PC-9 (cell line): ENCODE results near the gene ANO2.

Source experiments
- EZH2 ChIP-seq: fragments of 200-600 bp; sonication (generic); IDR thresholded peaks from 2 replicates; pipeline ENCODE4 v1.8.0; 2017; ENCODE audit warnings: antibody characterized with exemption, low read depth
- TF ChIP-seq, protein P1 (sequence below): fragments of 200-600 bp; sonication (generic); conservative IDR thresholded peaks from 2 replicates; pipeline ENCODE4 v1.6.1; 2017; ENCODE audit warnings: mixed run types, antibody characterized with exemption, mild to moderate bottlenecking, moderate library complexity

DNA sequence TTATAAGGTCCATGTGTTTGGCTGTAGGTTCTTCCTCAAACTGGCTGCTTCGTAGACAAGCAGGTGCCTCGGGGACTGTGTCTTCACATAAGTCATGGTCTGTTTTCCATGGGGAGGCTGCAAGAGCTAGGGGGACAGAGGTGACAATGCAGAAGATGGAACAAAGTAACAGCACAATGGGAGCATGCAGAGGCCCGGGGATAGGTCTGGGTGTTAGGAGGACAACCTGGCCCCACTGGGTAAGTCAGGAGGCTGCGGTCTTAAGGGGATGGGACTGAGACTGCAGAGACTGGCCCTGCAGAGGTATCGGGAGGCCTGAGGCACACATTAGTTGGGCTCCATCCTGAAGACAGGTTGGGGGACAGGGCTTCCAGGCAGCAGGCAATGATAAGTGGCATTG is 424.2 kb downstream of the ANO2 start:
- TF ChIP-seq, protein P1, sequence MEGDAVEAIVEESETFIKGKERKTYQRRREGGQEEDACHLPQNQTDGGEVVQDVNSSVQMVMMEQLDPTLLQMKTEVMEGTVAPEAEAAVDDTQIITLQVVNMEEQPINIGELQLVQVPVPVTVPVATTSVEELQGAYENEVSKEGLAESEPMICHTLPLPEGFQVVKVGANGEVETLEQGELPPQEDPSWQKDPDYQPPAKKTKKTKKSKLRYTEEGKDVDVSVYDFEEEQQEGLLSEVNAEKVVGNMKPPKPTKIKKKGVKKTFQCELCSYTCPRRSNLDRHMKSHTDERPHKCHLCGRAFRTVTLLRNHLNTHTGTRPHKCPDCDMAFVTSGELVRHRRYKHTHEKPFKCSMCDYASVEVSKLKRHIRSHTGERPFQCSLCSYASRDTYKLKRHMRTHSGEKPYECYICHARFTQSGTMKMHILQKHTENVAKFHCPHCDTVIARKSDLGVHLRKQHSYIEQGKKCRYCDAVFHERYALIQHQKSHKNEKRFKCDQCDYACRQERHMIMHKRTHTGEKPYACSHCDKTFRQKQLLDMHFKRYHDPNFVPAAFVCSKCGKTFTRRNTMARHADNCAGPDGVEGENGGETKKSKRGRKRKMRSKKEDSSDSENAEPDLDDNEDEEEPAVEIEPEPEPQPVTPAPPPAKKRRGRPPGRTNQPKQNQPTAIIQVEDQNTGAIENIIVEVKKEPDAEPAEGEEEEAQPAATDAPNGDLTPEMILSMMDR, result no peak
- no peak for TF ChIP-seq EZH2
